Left lung (tissue), 10 donors: ENCODE data around the gene ZNF408. TPM values are rescaled to one million over a fixed set of nuclear protein-coding genes. Genes with fewer than 3 reads are reported as not detected.

Experiments
- ATAC-seq: fragments of 200-7000 bp; cut with Tn5 transposase; one replicate; pipeline ENCODE4 v1.9.1; 2020; ENCODE audit warnings: moderate library complexity
- DNase-seq, 4 donors: peaks; one replicate each; pipeline ENCODE4 v3.0.0-alpha.2; 2013 to 2020
- H3K27ac ChIP-seq, 2 donors: fragments of 200-600 bp; sonication (generic) in 1 of 2; one replicate each; pipeline versions ENCODE4 v1.5.0 to v1.8.0; 2020 to 2021
- H3K27me3 ChIP-seq, 2 donors: fragments of 200-600 bp; sonication (generic) in 1 of 2; one replicate each; pipeline versions ENCODE4 v1.5.0 to v1.8.0; 2020 to 2021
- H3K36me3 ChIP-seq, 2 donors: fragments of 200-600 bp; sonication (generic) in 1 of 2; one replicate each; pipeline versions ENCODE4 v1.5.0 to v1.8.0; 2020 to 2021
- H3K4me1 ChIP-seq, 2 donors: fragments of 200-600 bp; one replicate each; pipeline ENCODE4 v1.8.0; 2021
- H3K4me3 ChIP-seq, 2 donors: fragments of 200-600 bp; sonication (generic) in 1 of 2; one replicate each; pipeline versions ENCODE4 v1.5.0 to v1.8.0; 2020 to 2021; ENCODE audit warnings: mild to moderate bottlenecking in 1 of 2
- H3K9me3 ChIP-seq, 2 donors: fragments of 200-600 bp; sonication (generic) in 1 of 2; one replicate each; pipeline versions ENCODE4 v1.5.0 to v1.8.0; 2020 to 2021
- CTCF ChIP-seq, 2 donors: fragments of 200-600 bp; sonication (generic) in 1 of 2; IDR thresholded peaks; one replicate each; pipeline versions ENCODE4 v1.5.0 to v1.8.0; 2021; ENCODE audit warnings: antibody characterized with exemption in 2 of 2
- intact Hi-C, 2 donors: fragments of 100-400 bp; cut with DNase I; formaldehyde crosslinking; loops; one replicate each; pipeline versions ENCODE4 v1.11.2 to v1.14.2; 2022
- polyA plus RNA-seq, 6 donors: library from polyadenylated mRNA; unstranded; fragments of 120-200 nt; gene quantifications; one replicate each; pipeline ENCODE4 v1.2.1, GENCODE V29; 2013; ENCODE audit not compliant: insufficient read length in 6 of 6
- total RNA-seq, 2 donors: library from RNA; stranded (reverse); fragmentation: NEBNext Ultra II Directional; extraction: Animal tissue kit (Norgen Biotek cat#: 25700); gene quantifications; one replicate each; pipeline ENCODE4 v1.2.1, GENCODE V29; 2021
- donor health status: DM: no; HTN: yes; CAD: no.
- donor health status: DM: no; HTN: no; CAD: no.

ZNF408 gene
- total and polyA plus RNA-seq, 8 donors: 5.8 to 11.6 (median 10.1) TPM

GRCh38 chr11:46659908-46660307 lies 40.9 kb upstream of the ZNF408 start:
- Histone ChIP-seq H3K36me3 (peaks cover 0 to 97% of the 10 kb centered on the region in 2 donors), H3K4me1 (peaks cover 0 to 5% of the 10 kb centered on the region in 2 donors), H3K9me3 (no peaks in the 10 kb centered on the region), H3K27me3 (no peaks in the 10 kb centered on the region), H3K27ac (peak overlapping the region in 1 of 2 donors; percentile 50), H3K4me3 (no peak overlapping the region)
- no peak for TF ChIP-seq CTCF (IDR thresholded peaks at IDR 0.05)
- intact Hi-C loops: no loop called here
- no peak for DNase-seq
- no peak for ATAC-seq

- no peak for TF ChIP-seq CTCF (IDR thresholded peaks at IDR 0.05)
- Histone ChIP-seq H3K9me3 (no peaks in the 10 kb centered on the region), H3K27me3 (no peaks in the 10 kb centered on the region), H3K27ac (no peak overlapping the region), H3K36me3 (peaks cover 0 to 97% of the 10 kb centered on the region in 2 donors), H3K4me1 (peaks cover 0 to 5% of the 10 kb centered on the region in 2 donors), H3K4me3 (no peak overlapping the region)
- DNase-seq (no peak), ATAC-seq (no peak)
- intact Hi-C loops: no loop called here
Measured at GRCh38 chr11:46661836-46662235, 39.0 kb upstream of the ZNF408 start.

GRCh38 chr11:46662366-46662765 lies 38.5 kb upstream of the ZNF408 start:
- no peaks in the 10 kb centered on the region for H3K27me3 ChIP-seq
- no peak overlapping the region for H3K4me3 ChIP-seq
- TF ChIP-seq CTCF (IDR thresholded peaks at IDR 0.05): no peak
- intact Hi-C loops: no loop called here
- H3K9me3 ChIP-seq: no peaks in the 10 kb centered on the region
- no peak for DNase-seq
- H3K4me1 ChIP-seq: peaks cover 0 to 5% of the 10 kb centered on the region in 2 donors
- no peak overlapping the region for H3K27ac ChIP-seq
- no peak for ATAC-seq
- peaks cover 0 to 97% of the 10 kb centered on the region in 2 donors for H3K36me3 ChIP-seq

- no peak for DNase-seq
- no peak overlapping the region for H3K27ac ChIP-seq
- no peaks in the 10 kb centered on the region for H3K27me3 ChIP-seq
- peaks cover 0 to 5% of the 10 kb centered on the region in 2 donors for H3K4me1 ChIP-seq
- H3K36me3 ChIP-seq: peaks cover 0 to 97% of the 10 kb centered on the region in 2 donors
- ATAC-seq: no peak
- no peak overlapping the region for H3K4me3 ChIP-seq
- intact Hi-C loops: no loop called here
- TF ChIP-seq CTCF (IDR thresholded peaks at IDR 0.05): no peak
- no peaks in the 10 kb centered on the region for H3K9me3 ChIP-seq
Measured at GRCh38 chr11:46663277-46663940, 37.4 kb upstream of the ZNF408 start.

GRCh38 chr11:46664612-46665011 lies 36.2 kb upstream of the ZNF408 start:
- Histone ChIP-seq H3K27ac (no peak overlapping the region), H3K36me3 (peaks cover 0 to 97% of the 10 kb centered on the region in 2 donors), H3K4me3 (no peak overlapping the region), H3K9me3 (no peaks in the 10 kb centered on the region), H3K27me3 (no peaks in the 10 kb centered on the region), H3K4me1 (peaks cover 0 to 5% of the 10 kb centered on the region in 2 donors)
- DNase-seq (no peak), ATAC-seq (no peak)
- intact Hi-C loops: no loop called here
- no peak for TF ChIP-seq CTCF (IDR thresholded peaks at IDR 0.05)
